T-helper 17 cell (primary cell): Measurements from ENCODE around the gene ZGPAT. TPM values are rescaled to one million over a fixed set of nuclear protein-coding genes. Genes with fewer than 3 reads are reported as not detected.
A peak's percentile ranks its signal among the peaks of the same experiment; 100 is the strongest.
"Not testable (repeated sequence)": the region's sequence is repeated elsewhere in the genome, so short reads cannot be mapped to it uniquely, and the experiment has no call there.

Source experiments
- ATAC-seq: fragments of 150-1000 bp; cut with Tn5 transposase; 2 replicates; pipeline ENCODE4 v1.10.0; 2021; ENCODE audit warnings: mild to moderate bottlenecking, moderate library complexity
- DNase-seq, 3 donors: peaks; one replicate each; pipeline versions ENCODE4 v3.0.0 to v3.0.0-alpha.2; 2020 to 2021
- H3K9me3 ChIP-seq: one replicate; pipeline ENCODE4 v1.7.0; 2013; ENCODE audit warnings: low read length, mild to moderate bottlenecking; ENCODE audit not compliant: control insufficient read depth, poor library complexity, severe bottlenecking
- H3K27ac Mint-ChIP-seq: one replicate; pipeline ENCODE4 v1.8.0; 2022; ENCODE audit warnings: mild to moderate bottlenecking, moderate library complexity, mixed read lengths
- H3K27me3 Mint-ChIP-seq: one replicate; pipeline ENCODE4 v1.8.0; 2022; ENCODE audit warnings: mixed read lengths
- H3K36me3 Mint-ChIP-seq: one replicate; pipeline ENCODE4 v1.8.0; 2022; ENCODE audit warnings: low read depth, mixed read lengths
- H3K4me1 Mint-ChIP-seq: one replicate; pipeline ENCODE4 v1.8.0; 2022; ENCODE audit warnings: mild to moderate bottlenecking, mixed read lengths
- H3K4me3 Mint-ChIP-seq: one replicate; pipeline ENCODE4 v1.8.0; 2022; ENCODE audit warnings: mild to moderate bottlenecking, moderate library complexity, mixed read lengths
- total RNA-seq, 4 donors: library from RNA in 2 of 4; stranded (reverse) in 2 of 4; gene quantifications; one replicate each; pipeline ENCODE4 v1.2.3 and lab custom pipeline; 2022 to 2026

The ZGPAT gene
- total RNA-seq, 2 donors from 2014 or later, result 35.0 to 39.8 TPM

GRCh38 chr20:63775096-63775978 is 67.5 kb downstream of the ZGPAT start:
- DNase-seq, result no peak
- no peaks in the 10 kb centered on the region for H3K9me3 ChIP-seq
- H3K4me3 Mint-ChIP-seq, result peak overlapping the region; percentile 56
- no peaks in the 10 kb centered on the region for H3K27me3 Mint-ChIP-seq
- H3K36me3 Mint-ChIP-seq, result no peaks in the 10 kb centered on the region
- peaks cover 3% of the 10 kb centered on the region for H3K4me1 Mint-ChIP-seq
- no peak overlapping the region for H3K27ac Mint-ChIP-seq
- ATAC-seq, result no peak

GRCh38 chr20:63776875-63777274 is 69.0 kb downstream of the ZGPAT start:
- H3K27ac Mint-ChIP-seq, DNase-seq: not testable (repeated sequence)

GRCh38 chr20:63777614-63778013 is 69.8 kb downstream of the ZGPAT start:
- Mint-ChIP-seq H3K4me3 (no peak overlapping the region), H3K27me3 (no peaks in the 10 kb centered on the region), H3K36me3 (no peaks in the 10 kb centered on the region), H3K4me1 (peaks cover 14% of the 10 kb centered on the region), H3K27ac (no peak overlapping the region)
- DNase-seq, result no peak
- no peaks in the 10 kb centered on the region for H3K9me3 ChIP-seq
- no peak for ATAC-seq

More at GRCh38 chr20:63776875-63777274, 69.0 kb downstream of the ZGPAT start:
- not testable (repeated sequence) for H3K9me3 ChIP-seq, H3K36me3 Mint-ChIP-seq, ATAC-seq, H3K4me1 Mint-ChIP-seq, H3K4me3 Mint-ChIP-seq, H3K27me3 Mint-ChIP-seq

- DNase-seq, result no peak
- H3K27ac Mint-ChIP-seq, result no peak overlapping the region
Measured at GRCh38 chr20:63778034-63778752, 70.4 kb downstream of the ZGPAT start.

GRCh38 chr20:63778857-63779256 is 71.0 kb downstream of the ZGPAT start:
- ATAC-seq, result no peak
- Mint-ChIP-seq H3K27ac (no peak overlapping the region), H3K36me3 (no peaks in the 10 kb centered on the region), H3K4me3 (no peak overlapping the region), H3K4me1 (peaks cover 15% of the 10 kb centered on the region), H3K27me3 (no peaks in the 10 kb centered on the region)
- DNase-seq, result no peak
- no peaks in the 10 kb centered on the region for H3K9me3 ChIP-seq

More at GRCh38 chr20:63778034-63778752, 70.4 kb downstream of the ZGPAT start:
- Mint-ChIP-seq H3K4me1 (peaks cover 15% of the 10 kb centered on the region), H3K36me3 (no peaks in the 10 kb centered on the region), H3K4me3 (no peak overlapping the region), H3K27me3 (no peaks in the 10 kb centered on the region)
- no peaks in the 10 kb centered on the region for H3K9me3 ChIP-seq
- ATAC-seq, result no peak

- no peak overlapping the region for H3K4me3 Mint-ChIP-seq
- H3K27me3 Mint-ChIP-seq, result no peaks in the 10 kb centered on the region
- H3K36me3 Mint-ChIP-seq, result no peaks in the 10 kb centered on the region
- H3K27ac Mint-ChIP-seq, result no peak overlapping the region
- peaks cover 12% of the 10 kb centered on the region for H3K4me1 Mint-ChIP-seq
- DNase-seq (no peak), ATAC-seq (no peak)
- no peaks in the 10 kb centered on the region for H3K9me3 ChIP-seq
Measured at GRCh38 chr20:63781181-63781580, 73.3 kb downstream of the ZGPAT start.

GRCh38 chr20:63782051-63782471 is 74.2 kb downstream of the ZGPAT start:
- Mint-ChIP-seq H3K27me3 (no peaks in the 10 kb centered on the region), H3K36me3 (no peaks in the 10 kb centered on the region), H3K27ac (peak overlapping the region; percentile 81), H3K4me1 (peaks cover 12% of the 10 kb centered on the region), H3K4me3 (peak overlapping the region; percentile 79)
- no peaks in the 10 kb centered on the region for H3K9me3 ChIP-seq
- DNase-seq, result peak; percentile 54 to 68 (median 59)
- peak; percentile 94 for ATAC-seq

- Mint-ChIP-seq H3K4me3 (peak overlapping the region; percentile 47), H3K27ac (peak overlapping the region; percentile 81), H3K4me1 (peaks cover 12% of the 10 kb centered on the region), H3K27me3 (no peaks in the 10 kb centered on the region), H3K36me3 (no peaks in the 10 kb centered on the region)
- no peaks in the 10 kb centered on the region for H3K9me3 ChIP-seq
- ATAC-seq, result peak; percentile 32
- peak in 1 of 3 donors; percentile 15 for DNase-seq
Measured at GRCh38 chr20:63782521-63782971, 74.7 kb downstream of the ZGPAT start.

- DNase-seq (no peak), ATAC-seq (no peak)
- Mint-ChIP-seq H3K4me3 (no peak overlapping the region), H3K36me3 (no peaks in the 10 kb centered on the region), H3K4me1 (peaks cover 12% of the 10 kb centered on the region), H3K27me3 (peaks cover 4% of the 10 kb centered on the region), H3K27ac (no peak overlapping the region)
- no peaks in the 10 kb centered on the region for H3K9me3 ChIP-seq
Measured at GRCh38 chr20:63783970-63784369, 76.1 kb downstream of the ZGPAT start.

- H3K9me3 ChIP-seq, result no peaks in the 10 kb centered on the region
- H3K4me1 Mint-ChIP-seq, result peaks cover 12% of the 10 kb centered on the region
- no peak overlapping the region for H3K27ac Mint-ChIP-seq
- H3K4me3 Mint-ChIP-seq, result no peak overlapping the region
- H3K27me3 Mint-ChIP-seq, result peaks cover 10% of the 10 kb centered on the region
- no peaks in the 10 kb centered on the region for H3K36me3 Mint-ChIP-seq
- DNase-seq, result no peak
- ATAC-seq, result no peak
Measured at GRCh38 chr20:63785691-63786131, 77.9 kb downstream of the ZGPAT start.

Other genes with a start within 250 kb of the ZGPAT start
- gene KCNQ2, start 235.4 kb upstream of the ZGPAT start, total RNA-seq, result not detected
- under 1 TPM; 0.47 to 0.99 TPM for gene EEF1A2, start 209.0 kb upstream of the ZGPAT start, total RNA-seq
- gene PPDPF, start 187.3 kb upstream of the ZGPAT start, total RNA-seq, result 100 to 1,000 TPM; 149 to 271 TPM
- gene PTK6, start 170.7 kb upstream of the ZGPAT start, total RNA-seq, result under 1 TPM; 0.50 to 0.80 TPM
- not detected for gene SRMS, start 160.3 kb upstream of the ZGPAT start, total RNA-seq
- gene FNDC11, start 153.9 kb upstream of the ZGPAT start, total RNA-seq, result under 1 TPM; 0.44 to 0.99 TPM
- 10 to 100 TPM; 48.0 to 54.8 TPM for gene HELZ2, start 133.8 kb upstream of the ZGPAT start, total RNA-seq
- 10 to 100 TPM; 17.3 to 21.0 TPM for gene GMEB2, start 80.9 kb upstream of the ZGPAT start, total RNA-seq
- gene STMN3, start 54.6 kb upstream of the ZGPAT start, total RNA-seq, result 10 to 100 TPM; 51.0 to 67.4 TPM
- 10 to 100 TPM; 30.7 to 35.0 TPM for gene RTEL1, start 49.7 kb upstream of the ZGPAT start, total RNA-seq
- gene TNFRSF6B, start 11.4 kb upstream of the ZGPAT start, total RNA-seq, result not detected
- gene ARFRP1, start 63 bp upstream of the ZGPAT start, total RNA-seq, result 10 to 100 TPM; 44.0 to 53.2 TPM
- 100 to 1,000 TPM; 156 to 179 TPM for gene LIME1, start 28.6 kb downstream of the ZGPAT start, total RNA-seq
- 100 to 1,000 TPM in 1 of 2 donors, 10 to 100 TPM in 1; 98.1 to 103 TPM for gene SLC2A4RG, start 31.7 kb downstream of the ZGPAT start, total RNA-seq
- under 1 TPM; 0.21 to 0.72 TPM for gene ZBTB46, start 123.2 kb downstream of the ZGPAT start, total RNA-seq
- not detected for gene ABHD16B, start 153.5 kb downstream of the ZGPAT start, total RNA-seq
- 10 to 100 TPM; 26.9 to 29.9 TPM for gene TPD52L2, start 157.2 kb downstream of the ZGPAT start, total RNA-seq
- 10 to 100 TPM; 35.7 to 39.0 TPM for gene DNAJC5, start 187.1 kb downstream of the ZGPAT start, total RNA-seq
- 10 to 100 TPM; 41.6 to 42.5 TPM for gene UCKL1, start 248.4 kb downstream of the ZGPAT start, total RNA-seq